Kidney epithelial cell (primary cell): ENCODE measurements around the gene GRAMD4. TPM values are rescaled to one million over a fixed set of nuclear protein-coding genes. Genes with fewer than 3 reads are reported as not detected.

Experiments
- DNase-seq: peaks from one replicate; pipeline ENCODE4 v3.0.0-alpha.2; 2010; ENCODE audit warnings: low read depth
- H3K27me3 ChIP-seq: 2 replicates; pipeline ENCODE4 v1.6.0; 2011; ENCODE audit warnings: low read length; ENCODE audit not compliant: control insufficient read depth, insufficient read depth
- H3K36me3 ChIP-seq: 2 replicates; pipeline ENCODE4 v1.5.1; 2011; ENCODE audit warnings: low read length; ENCODE audit not compliant: control insufficient read depth, insufficient read depth
- H3K4me3 ChIP-seq: 2 replicates; pipeline ENCODE4 v1.5.1; 2011; ENCODE audit warnings: low read depth, mild to moderate bottlenecking, control low read depth, low read length
- total RNA-seq: library from RNA; depleted of rRNA; stranded (reverse); fragments of >200 nt; gene quantifications from 2 replicates; pipeline ENCODE4 v1.2.3, GENCODE V29; 2015
- TF ChIP-seq, protein P1 (sequence below): IDR thresholded peaks from 2 replicates; pipeline ENCODE4 v1.5.1; 2011; ENCODE audit warnings: mild to moderate bottlenecking, moderate library complexity, low read length, control low read depth, inconsistent platforms; ENCODE audit not compliant: insufficient read depth, poor library complexity, severe bottlenecking

Gene GRAMD4
- total RNA-seq, 1 donor from 2014 or later: 30.4 TPM

- H3K4me3 ChIP-seq: no peak overlapping the region
- TF ChIP-seq, protein P1, sequence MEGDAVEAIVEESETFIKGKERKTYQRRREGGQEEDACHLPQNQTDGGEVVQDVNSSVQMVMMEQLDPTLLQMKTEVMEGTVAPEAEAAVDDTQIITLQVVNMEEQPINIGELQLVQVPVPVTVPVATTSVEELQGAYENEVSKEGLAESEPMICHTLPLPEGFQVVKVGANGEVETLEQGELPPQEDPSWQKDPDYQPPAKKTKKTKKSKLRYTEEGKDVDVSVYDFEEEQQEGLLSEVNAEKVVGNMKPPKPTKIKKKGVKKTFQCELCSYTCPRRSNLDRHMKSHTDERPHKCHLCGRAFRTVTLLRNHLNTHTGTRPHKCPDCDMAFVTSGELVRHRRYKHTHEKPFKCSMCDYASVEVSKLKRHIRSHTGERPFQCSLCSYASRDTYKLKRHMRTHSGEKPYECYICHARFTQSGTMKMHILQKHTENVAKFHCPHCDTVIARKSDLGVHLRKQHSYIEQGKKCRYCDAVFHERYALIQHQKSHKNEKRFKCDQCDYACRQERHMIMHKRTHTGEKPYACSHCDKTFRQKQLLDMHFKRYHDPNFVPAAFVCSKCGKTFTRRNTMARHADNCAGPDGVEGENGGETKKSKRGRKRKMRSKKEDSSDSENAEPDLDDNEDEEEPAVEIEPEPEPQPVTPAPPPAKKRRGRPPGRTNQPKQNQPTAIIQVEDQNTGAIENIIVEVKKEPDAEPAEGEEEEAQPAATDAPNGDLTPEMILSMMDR: no peak
- no peak for DNase-seq
- no peaks in the 10 kb centered on the region for H3K27me3 ChIP-seq
- H3K36me3 ChIP-seq: no peaks in the 10 kb centered on the region
Measured at GRCh38 chr22:46651316-46651715, 31.1 kb downstream of the GRAMD4 start.

DNA sequence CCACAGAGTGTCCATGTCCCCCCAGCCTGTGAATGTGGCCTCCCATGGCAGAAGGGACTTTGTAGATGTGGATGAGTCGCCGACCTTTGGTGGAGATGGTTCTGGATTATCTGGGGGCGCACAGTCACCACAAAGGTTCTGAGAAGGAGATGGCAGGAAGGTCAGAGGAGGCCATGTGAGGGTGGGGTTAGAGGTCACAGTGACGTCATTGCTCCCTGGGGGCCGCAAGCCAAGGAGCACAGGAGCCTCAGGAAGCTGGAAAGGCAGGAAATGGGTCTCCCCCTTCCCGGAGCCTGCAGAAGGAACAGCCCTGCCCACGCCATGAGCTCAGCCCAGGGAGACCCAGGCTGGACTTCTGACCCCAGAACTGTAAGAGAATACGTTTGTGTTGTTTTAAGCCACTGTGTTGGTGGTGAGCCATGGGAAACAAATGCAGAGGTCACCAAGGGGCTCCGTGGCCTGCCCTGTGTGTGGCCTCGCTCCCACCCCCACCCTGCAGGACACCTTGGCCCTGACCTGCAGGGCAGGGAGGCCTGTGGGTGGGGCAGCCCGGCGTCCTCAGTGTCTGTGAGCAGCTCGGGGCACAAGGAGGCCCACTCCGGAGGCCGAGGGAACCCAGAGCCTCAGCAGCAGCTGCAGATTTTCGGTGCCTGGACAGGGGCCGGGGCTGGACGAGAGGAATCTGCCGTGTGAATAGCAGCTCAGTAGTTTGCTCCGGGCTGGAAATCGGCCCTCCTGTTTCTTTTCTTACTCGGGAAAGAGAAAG is 32.1 kb downstream of the GRAMD4 start:
- TF ChIP-seq, protein P1: no peak

GRCh38 chr22:46652847-46653331 is 32.7 kb downstream of the GRAMD4 start:
- Histone ChIP-seq H3K27me3 (no peaks in the 10 kb centered on the region), H3K36me3 (no peaks in the 10 kb centered on the region), H3K4me3 (no peak overlapping the region)
- TF ChIP-seq, protein P1: no peak
- DNase-seq: no peak

More for the DNA sequence above, 32.1 kb downstream of the GRAMD4 start:
- no peak for DNase-seq
- Histone ChIP-seq H3K4me3 (no peak overlapping the region), H3K27me3 (no peaks in the 10 kb centered on the region), H3K36me3 (no peaks in the 10 kb centered on the region)

- no peaks in the 10 kb centered on the region for H3K27me3 ChIP-seq
- H3K36me3 ChIP-seq: no peaks in the 10 kb centered on the region
- no peak overlapping the region for H3K4me3 ChIP-seq
- TF ChIP-seq, protein P1: no peak
- DNase-seq: no peak
Measured at GRCh38 chr22:46653596-46653995, 33.4 kb downstream of the GRAMD4 start.

DNA sequence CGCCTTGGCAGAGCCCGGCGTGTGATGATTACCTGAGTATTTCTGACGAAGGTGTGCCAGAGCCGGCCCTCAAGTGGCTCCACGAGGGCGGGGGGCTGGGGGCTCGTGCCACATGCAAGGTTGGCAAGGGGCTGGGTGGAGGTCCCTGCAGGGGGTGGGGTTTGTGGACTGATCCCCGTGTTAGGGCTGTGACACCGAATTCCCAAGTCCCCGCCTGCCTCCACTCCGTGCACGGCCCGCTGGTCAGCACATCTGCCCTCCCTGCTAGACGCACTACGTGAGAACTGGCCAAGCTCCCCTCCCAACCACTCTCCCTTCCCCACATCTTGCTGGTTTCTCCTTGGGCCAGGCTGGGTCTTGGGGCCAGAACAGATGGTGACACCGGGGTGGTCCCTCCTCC is 34.2 kb downstream of the GRAMD4 start:
- no peak for DNase-seq
- no peak overlapping the region for H3K4me3 ChIP-seq
- TF ChIP-seq, protein P1: no peak
- H3K27me3 ChIP-seq: no peaks in the 10 kb centered on the region
- no peaks in the 10 kb centered on the region for H3K36me3 ChIP-seq
